ENCODE measurements around the gene ANKRD18B.
"Not testable (repeated sequence)": the region's sequence is repeated elsewhere in the genome, so short reads cannot be mapped to it uniquely, and the experiment has no call there.

DNA sequence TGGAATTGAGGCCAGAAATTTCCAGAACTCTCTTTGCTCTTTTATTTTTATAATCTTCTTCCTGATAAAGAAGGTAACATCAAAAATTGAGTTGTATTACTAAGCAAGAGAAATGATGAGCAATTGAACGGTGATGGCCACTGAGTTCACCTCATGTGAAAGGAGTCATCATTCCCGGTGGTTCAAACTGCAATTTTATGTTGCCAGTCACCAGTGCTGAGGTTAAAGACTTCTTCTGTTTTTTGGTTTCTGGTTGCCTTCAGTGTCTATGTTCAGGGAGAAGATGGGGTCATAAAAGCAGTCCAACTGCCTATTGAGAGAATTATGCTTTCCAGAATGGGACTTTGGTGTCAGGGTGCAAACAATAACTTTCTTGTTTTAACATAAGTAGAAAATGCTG lies 19.4 kb downstream of the ANKRD18B start:
- TF ChIP-seq, protein P1, sequence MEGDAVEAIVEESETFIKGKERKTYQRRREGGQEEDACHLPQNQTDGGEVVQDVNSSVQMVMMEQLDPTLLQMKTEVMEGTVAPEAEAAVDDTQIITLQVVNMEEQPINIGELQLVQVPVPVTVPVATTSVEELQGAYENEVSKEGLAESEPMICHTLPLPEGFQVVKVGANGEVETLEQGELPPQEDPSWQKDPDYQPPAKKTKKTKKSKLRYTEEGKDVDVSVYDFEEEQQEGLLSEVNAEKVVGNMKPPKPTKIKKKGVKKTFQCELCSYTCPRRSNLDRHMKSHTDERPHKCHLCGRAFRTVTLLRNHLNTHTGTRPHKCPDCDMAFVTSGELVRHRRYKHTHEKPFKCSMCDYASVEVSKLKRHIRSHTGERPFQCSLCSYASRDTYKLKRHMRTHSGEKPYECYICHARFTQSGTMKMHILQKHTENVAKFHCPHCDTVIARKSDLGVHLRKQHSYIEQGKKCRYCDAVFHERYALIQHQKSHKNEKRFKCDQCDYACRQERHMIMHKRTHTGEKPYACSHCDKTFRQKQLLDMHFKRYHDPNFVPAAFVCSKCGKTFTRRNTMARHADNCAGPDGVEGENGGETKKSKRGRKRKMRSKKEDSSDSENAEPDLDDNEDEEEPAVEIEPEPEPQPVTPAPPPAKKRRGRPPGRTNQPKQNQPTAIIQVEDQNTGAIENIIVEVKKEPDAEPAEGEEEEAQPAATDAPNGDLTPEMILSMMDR (IDR thresholded peaks at IDR 0.05; ENCODE audit: insufficient read depth, low read length) = not testable (repeated sequence)
- TF ChIP-seq, protein P2, sequence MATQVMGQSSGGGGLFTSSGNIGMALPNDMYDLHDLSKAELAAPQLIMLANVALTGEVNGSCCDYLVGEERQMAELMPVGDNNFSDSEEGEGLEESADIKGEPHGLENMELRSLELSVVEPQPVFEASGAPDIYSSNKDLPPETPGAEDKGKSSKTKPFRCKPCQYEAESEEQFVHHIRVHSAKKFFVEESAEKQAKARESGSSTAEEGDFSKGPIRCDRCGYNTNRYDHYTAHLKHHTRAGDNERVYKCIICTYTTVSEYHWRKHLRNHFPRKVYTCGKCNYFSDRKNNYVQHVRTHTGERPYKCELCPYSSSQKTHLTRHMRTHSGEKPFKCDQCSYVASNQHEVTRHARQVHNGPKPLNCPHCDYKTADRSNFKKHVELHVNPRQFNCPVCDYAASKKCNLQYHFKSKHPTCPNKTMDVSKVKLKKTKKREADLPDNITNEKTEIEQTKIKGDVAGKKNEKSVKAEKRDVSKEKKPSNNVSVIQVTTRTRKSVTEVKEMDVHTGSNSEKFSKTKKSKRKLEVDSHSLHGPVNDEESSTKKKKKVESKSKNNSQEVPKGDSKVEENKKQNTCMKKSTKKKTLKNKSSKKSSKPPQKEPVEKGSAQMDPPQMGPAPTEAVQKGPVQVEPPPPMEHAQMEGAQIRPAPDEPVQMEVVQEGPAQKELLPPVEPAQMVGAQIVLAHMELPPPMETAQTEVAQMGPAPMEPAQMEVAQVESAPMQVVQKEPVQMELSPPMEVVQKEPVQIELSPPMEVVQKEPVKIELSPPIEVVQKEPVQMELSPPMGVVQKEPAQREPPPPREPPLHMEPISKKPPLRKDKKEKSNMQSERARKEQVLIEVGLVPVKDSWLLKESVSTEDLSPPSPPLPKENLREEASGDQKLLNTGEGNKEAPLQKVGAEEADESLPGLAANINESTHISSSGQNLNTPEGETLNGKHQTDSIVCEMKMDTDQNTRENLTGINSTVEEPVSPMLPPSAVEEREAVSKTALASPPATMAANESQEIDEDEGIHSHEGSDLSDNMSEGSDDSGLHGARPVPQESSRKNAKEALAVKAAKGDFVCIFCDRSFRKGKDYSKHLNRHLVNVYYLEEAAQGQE (IDR thresholded peaks at IDR 0.05; ENCODE audit: insufficient replicate concordance, low read depth) = not testable (repeated sequence)
- not testable (repeated sequence) for TF ChIP-seq POLR2AphosphoS5 (IDR thresholded peaks at IDR 0.05; ENCODE audit: low read depth); SPI1 (IDR thresholded peaks at IDR 0.05; ENCODE audit: borderline replicate concordance, low read depth)
